ENCODE data around the gene COP1.
"Not testable (repeated sequence)": the region's sequence is repeated elsewhere in the genome, so short reads cannot be mapped to it uniquely, and the experiment has no call there.

The COP1 gene

DNA sequence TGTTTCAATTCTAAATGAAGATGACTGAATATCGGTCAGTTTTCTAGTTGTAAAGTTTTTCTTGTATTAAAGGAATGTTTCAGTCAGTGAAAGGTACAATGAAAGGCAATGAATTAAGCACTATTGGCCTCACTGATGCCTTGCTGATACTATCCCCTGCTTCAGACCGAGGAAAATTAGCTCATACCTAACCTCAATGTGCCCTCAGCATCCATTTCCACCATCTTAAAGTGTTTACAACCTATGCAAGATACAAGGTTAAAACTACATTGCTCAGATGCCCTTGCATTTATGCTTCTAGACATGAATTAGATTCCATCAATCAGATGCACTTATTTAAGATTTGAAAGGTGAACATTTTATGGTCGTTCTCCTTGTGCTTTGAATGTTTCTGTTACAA, 184.5 kb downstream of the COP1 start:
- in situ Hi-C loops (cut with HindIII; ENCODE audit: low sequenced_read_pairs), result no loop called here

DNA sequence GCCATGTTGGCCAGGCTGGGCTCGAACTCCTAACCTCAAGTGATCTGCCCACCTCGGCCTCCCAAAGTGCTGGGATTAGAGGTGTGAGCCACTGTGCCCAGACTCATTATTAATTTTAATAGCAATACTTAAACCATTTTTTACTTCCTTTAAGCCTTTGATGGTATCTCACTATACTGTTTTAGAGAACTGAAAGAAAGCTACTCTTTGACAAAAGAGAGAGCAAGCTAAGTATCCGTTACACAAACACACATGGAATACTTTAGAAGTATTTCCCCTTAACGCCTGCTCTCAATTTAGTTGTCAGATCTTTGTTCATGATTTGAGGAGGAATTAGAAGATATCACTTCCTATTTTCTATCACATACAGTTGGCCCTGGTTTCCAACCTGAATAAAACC, 189.4 kb downstream of the COP1 start:
- no peak for DNase-seq (ENCODE audit: low read depth, low spot score)
- TF ChIP-seq, protein P1, sequence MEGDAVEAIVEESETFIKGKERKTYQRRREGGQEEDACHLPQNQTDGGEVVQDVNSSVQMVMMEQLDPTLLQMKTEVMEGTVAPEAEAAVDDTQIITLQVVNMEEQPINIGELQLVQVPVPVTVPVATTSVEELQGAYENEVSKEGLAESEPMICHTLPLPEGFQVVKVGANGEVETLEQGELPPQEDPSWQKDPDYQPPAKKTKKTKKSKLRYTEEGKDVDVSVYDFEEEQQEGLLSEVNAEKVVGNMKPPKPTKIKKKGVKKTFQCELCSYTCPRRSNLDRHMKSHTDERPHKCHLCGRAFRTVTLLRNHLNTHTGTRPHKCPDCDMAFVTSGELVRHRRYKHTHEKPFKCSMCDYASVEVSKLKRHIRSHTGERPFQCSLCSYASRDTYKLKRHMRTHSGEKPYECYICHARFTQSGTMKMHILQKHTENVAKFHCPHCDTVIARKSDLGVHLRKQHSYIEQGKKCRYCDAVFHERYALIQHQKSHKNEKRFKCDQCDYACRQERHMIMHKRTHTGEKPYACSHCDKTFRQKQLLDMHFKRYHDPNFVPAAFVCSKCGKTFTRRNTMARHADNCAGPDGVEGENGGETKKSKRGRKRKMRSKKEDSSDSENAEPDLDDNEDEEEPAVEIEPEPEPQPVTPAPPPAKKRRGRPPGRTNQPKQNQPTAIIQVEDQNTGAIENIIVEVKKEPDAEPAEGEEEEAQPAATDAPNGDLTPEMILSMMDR (IDR thresholded peaks at IDR 0.05; ENCODE audit: low read depth, low read length), result no peak
- H3K4me3 ChIP-seq (ENCODE audit: low read depth, low read length), result no peak overlapping the region
- in situ Hi-C loops (cut with HindIII; ENCODE audit: low sequenced_read_pairs), result no loop called here

More for the DNA sequence above, 184.5 kb downstream of the COP1 start:
- TF ChIP-seq, protein P1 (IDR thresholded peaks at IDR 0.05; ENCODE audit: low read depth, low read length), result no peak
- H3K4me3 ChIP-seq (ENCODE audit: low read depth, low read length), result no peak overlapping the region
- DNase-seq (ENCODE audit: low read depth, low spot score), result no peak

DNA sequence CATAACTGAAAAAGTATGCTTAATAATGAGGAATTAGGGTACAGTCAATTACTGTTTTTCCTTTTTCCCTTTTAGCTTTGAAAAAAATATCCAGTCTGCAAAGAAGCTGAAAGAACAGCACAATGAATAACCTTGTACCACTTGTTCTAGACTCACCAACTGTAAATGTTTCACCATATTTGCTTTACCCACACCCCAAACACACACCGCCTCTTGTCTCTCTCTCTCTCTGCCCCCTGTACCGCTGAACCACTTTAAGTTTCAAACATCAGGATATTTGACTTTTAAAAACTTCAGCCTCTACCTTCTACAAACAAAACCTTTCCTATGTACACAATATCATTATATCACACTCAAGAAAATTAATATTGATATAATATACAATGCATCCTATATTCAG, 197.1 kb downstream of the COP1 start:
- in situ Hi-C loops (cut with HindIII; ENCODE audit: low sequenced_read_pairs), result no loop called here
- no peak overlapping the region for H3K4me3 ChIP-seq (ENCODE audit: low read depth, low read length)
- no peak for DNase-seq (ENCODE audit: low read depth, low spot score)
- TF ChIP-seq, protein P1 (IDR thresholded peaks at IDR 0.05; ENCODE audit: low read depth, low read length), result no peak

DNA sequence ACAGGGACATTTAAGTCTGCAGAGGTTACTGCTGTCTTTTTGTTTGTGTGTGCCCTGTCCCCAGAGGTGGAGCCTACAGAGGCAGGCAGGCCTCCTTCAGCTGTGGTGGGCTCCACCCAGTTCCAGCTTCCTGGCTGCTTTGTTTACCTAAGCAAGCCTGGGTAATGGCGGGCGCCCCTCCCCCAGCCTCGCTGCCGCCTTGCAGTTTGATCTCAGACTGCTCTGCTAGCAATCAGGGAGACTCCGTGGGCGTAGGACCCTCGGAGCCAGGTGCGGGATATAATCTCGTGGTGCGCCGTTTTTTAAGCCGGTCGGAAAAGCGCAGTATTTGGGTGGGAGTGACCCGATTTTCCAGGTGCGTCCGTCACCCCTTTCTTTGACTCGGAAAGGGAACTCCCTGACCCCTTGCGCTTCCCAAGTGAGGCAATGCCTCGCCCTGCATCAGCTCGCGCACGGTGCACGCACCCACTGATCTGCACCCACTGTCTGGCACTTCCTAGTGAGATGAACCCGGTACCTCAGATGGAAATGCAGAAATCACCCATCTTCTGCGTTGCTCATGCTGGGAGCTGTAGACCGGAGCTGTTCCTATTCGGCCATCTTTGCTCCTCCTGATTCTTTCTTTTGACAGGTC, 199.2 kb downstream of the COP1 start:
- DNase-seq (ENCODE audit: low read depth, low spot score); H3K4me3 ChIP-seq (ENCODE audit: low read depth, low read length); in situ Hi-C loops (cut with HindIII; ENCODE audit: low sequenced_read_pairs): not testable (repeated sequence)

DNA sequence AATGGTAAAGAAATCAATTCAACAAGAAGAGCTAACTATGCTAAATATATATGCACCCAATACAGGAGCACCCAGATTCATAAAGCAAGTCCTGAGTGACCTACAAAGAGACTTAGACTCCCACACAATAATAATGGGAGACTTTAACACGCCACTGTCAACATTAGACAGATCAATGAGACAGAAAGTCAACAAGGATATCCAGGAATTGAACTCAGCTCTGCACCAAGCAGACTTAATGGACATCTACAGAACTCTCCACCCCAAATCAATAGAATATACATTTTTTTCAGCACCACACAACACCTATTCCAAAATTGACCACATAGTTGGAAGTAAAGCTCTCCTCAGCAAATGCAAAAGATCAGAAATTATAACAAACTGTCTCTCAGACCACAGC, 212.4 kb downstream of the COP1 start:
- in situ Hi-C loops (cut with HindIII; ENCODE audit: low sequenced_read_pairs); DNase-seq (ENCODE audit: low read depth, low spot score); H3K4me3 ChIP-seq (ENCODE audit: low read depth, low read length): not testable (repeated sequence)

DNA sequence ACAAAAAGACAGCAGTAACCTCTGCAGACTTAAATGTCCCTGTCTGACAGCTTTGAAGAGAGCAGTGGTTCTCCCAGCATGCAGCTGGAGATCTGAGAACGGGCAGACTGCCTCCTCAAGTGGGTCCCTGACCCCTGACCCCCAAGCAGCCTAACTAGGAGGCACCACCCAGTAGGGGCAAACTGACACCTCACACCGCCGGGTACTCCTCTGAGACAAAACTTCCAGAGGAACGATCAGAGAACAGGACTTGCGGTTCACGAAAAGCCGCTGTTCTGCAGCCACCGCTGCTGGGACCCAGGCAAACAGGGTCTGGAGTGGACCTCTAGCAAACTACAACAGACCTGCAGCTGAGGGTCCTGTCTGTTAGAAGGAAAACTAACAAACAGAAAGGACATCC, 214.3 kb downstream of the COP1 start:
- DNase-seq (ENCODE audit: low read depth, low spot score); H3K4me3 ChIP-seq (ENCODE audit: low read depth, low read length); in situ Hi-C loops (cut with HindIII; ENCODE audit: low sequenced_read_pairs): not testable (repeated sequence)

DNA sequence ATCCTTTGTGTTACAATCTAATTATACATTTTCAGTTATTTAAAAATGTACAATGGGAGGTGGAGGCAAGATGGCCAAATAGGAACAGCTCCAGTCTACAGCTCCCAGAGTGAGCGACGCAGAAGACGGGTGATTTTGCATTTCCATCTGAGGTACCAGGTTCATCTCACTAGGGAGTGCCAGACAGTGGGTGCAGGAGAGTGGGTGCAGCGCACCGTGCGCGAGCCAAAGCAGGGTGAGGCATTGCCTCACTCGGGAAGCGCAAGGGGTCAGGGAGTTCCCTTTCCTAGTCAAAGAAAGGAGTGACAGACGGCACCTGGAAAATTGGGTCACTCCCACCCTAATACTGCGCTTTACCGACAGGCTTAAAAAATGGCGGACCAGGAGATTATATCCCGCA, 214.9 kb downstream of the COP1 start:
- in situ Hi-C loops (cut with HindIII; ENCODE audit: low sequenced_read_pairs); H3K4me3 ChIP-seq (ENCODE audit: low read depth, low read length); DNase-seq (ENCODE audit: low read depth, low spot score): not testable (repeated sequence)

DNA sequence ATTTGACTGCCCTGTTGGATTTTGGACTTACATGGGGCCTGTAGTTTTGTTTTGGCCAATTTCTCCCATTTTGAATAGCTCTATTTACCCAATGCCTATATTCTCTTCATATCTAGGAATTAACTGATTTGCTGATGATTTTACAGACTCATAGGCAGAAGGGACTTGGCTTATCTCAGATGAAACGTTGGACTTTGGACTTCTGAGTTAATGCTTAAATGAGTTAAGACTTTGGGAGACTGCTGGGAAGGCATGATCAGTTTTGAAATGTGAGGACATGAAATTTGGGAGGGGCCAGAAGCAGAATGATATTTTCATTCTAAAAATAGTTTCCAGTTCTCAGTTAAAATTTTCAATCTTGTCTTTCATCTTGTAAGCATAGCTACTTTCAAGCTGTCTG, 222.3 kb downstream of the COP1 start:
- in situ Hi-C loops (cut with HindIII; ENCODE audit: low sequenced_read_pairs), result no loop called here
- H3K4me3 ChIP-seq (ENCODE audit: low read depth, low read length), result no peak overlapping the region
- TF ChIP-seq, protein P1 (IDR thresholded peaks at IDR 0.05; ENCODE audit: low read depth, low read length), result no peak
- no peak for DNase-seq (ENCODE audit: low read depth, low spot score)

Data from astrocyte of the spinal cord (primary cell).